HG03571 (cell line): ENCODE measurements around the gene NUP160.
"Not testable (repeated sequence)": the region's sequence is repeated elsewhere in the genome, so short reads cannot be mapped to it uniquely, and the experiment has no call there.

Experiments
- ATAC-seq: cut with Tn5 transposase; IDR thresholded peaks from one replicate; pipeline ENCODE4 v1.9.1; 2021; ENCODE audit not compliant: unreplicated experiment

NUP160 gene

DNA sequence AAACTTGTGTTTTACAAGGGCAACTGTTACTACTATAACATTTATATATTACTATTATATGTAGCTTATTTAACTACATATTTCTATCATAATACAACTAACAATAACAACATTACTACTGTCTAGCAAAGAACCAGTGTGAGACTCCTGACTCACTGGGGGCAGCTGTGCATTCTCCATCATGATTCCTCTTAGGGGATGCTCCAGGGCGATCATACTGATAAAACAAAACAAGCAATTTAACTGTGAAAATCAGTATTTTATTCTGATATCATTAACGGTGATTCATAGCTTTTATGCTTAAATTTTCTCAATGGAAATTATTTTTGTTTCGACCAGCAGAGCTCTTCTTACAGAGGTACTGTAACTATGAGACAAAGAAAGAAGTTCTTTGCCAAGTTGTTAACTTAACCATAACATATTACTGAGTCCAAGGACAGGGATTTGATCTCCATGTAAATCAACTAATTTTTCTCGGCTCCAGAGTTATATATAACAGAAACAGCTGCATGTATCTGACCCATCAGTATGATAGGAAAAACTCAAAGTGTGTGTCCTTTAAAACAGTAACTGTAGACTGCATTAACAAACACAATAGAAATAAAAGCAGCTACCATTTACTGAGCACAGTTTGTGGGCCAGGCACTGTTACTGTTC, 56.2 kb downstream of the NUP160 start:
- no peak for ATAC-seq

GRCh38 chr11:47790017-47790416, 58.1 kb downstream of the NUP160 start:
- not testable (repeated sequence) for ATAC-seq

DNA sequence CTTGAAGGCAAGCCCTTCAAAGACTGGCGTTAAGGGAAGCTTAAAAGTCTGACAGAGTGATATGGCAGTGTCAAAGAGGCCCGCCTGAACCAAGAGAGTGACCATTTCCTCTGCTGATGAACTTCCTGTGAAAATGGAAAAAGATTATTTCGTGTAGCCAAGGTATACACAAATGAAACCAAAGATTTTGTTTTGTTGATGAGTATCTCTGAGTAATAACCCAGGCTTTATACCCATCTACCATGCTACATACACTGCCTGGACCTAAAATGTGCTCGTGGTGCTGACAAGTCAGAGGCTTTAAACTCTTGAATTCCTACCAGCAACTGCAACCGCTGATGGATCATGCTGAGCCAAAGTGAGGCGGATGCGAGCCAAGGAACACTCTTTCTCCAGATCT, 60.0 kb downstream of the NUP160 start:
- no peak for ATAC-seq

DNA sequence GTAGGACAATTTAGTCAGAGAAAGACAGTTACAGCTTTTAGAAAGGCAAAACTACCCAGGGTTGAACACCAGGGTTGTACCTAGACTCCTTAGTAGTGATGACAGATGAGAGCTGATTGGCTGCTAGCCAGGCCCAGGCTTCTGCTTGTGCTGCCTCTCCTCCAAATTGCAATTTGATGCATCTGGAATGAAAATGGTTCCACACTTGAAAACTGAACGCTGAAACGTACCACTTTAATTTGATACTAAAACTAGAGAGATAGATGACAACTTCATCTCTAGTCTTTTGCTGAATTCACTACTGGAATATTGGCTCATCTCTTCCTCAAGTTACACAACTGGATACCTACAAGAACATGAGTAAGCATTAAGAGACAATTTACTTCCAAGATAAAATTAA, 61.8 kb downstream of the NUP160 start:
- ATAC-seq: no peak

DNA sequence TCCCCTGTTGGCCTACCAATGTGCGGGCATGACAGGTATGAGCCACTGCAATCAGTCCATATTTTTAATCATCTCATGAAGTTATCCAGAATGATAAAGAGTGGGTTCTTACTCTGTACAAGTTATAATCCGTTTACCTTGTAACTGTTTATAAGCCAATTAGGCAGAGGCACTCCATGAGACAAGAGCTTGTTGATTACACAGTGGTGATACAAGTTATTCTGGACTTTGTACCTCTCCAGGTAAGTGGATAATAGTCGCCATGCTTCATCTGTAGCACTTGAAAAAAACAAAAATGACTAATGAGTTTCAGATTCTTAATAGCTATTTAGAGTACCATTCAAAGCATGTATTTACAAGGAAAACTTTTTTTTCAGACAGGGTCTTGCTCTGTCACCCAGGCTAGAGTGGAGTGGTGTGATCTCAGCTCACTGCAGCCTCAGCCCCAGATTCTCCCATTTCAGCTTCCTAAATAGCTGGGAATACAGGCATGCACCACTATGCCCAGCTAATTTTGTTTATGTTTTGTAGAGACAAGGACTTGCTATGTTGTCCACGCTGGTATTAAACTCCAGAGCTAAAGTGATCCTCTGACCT, 63.3 kb downstream of the NUP160 start:
- no peak for ATAC-seq

DNA sequence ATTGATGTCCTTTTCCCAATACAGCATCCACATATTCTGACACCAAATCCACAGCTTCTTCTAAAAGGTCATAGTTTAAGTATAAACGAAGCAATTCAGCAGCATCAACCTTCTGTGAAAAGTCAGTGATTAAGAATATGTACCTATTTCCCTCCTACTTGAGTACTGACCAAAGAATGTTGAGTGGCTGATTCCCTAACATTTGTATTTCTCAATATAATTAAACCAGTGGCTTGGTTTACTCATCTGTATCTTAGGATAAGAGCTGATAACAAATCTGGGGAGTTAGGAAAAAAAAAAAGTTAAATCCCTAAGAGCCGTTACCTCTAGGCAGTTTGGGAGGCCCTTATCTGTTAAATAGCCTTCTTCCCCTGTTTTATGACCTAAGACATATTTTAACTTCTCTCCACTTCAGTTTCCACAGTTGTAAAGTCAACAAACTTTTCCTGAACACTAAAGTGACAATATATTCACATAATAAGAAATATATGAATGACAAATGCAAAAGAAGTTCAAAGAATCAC, 65.0 kb downstream of the NUP160 start:
- no peak for ATAC-seq

- ATAC-seq: no peak
These were observed 69.2 kb downstream of the NUP160 start for GRCh38 chr11:47778878-47779483.

GRCh38 chr11:47775240-47775869, 72.8 kb downstream of the NUP160 start:
- ATAC-seq: no peak

DNA sequence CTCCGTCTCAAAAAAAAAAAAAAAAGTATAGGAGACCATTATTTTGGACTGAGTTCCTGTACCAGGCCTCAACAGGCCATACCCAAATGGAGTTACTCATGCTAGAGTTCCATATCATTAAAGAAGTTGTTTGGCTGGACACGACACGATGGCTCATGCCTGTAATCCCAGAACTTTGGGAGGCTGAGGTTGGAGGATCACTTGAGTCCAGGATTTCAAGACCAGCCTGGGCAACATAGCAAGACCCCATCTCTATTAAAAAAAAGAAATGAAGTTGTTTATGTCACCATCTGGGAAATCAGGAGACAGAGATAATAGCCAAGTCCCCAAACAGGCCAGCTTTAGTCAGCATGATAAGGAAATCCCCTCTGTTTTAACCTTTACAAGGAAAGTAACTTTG, 74.3 kb downstream of the NUP160 start:
- ATAC-seq: no peak

DNA sequence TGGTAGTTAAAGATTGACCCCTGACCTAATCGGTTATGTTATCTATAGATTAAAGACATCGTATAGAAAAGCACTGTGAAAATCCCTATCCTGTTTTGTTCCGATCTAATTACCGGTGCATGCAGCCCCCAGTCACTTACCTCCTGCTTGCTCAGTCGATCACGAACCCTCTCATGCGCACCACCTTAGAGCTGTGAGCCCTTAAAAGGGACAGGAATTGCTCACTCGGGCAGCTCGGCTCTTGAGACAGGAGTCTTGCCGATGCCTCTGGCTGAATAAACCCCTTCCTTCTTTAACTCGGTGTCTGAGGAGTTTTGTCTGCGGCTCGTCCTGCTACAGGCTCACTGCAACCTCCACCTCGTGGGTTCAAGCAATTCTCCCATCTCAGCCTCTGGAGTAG, 78.6 kb downstream of the NUP160 start:
- ATAC-seq: not testable (repeated sequence)

DNA sequence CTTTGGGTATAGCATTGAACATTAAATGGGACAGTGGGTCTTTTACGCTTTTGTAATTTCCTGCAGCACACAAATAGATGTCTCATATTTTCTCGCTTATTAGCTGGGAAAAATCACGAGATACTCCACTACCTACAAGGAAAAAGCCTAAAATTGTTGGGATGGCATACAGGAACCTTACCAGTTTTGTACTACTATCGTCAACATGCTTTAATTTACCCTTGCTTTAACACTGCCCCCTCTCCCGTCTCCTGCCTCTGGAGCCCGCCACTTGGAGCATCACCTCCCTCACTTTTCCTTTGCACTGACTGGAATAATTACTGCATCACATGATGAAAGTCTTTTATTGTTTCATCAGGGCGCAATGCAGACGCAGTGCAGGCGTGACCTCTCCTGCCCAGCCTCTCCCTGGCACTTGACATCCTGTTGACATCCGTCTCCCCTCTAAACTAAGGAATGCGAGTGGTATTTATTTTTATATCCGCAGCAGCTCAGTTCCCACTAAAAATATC, 80.0 kb downstream of the NUP160 start:
- ATAC-seq: no peak

- peak; percentile 26 for ATAC-seq
These were observed 81.5 kb downstream of the NUP160 start for GRCh38 chr11:47766509-47767227.

DNA sequence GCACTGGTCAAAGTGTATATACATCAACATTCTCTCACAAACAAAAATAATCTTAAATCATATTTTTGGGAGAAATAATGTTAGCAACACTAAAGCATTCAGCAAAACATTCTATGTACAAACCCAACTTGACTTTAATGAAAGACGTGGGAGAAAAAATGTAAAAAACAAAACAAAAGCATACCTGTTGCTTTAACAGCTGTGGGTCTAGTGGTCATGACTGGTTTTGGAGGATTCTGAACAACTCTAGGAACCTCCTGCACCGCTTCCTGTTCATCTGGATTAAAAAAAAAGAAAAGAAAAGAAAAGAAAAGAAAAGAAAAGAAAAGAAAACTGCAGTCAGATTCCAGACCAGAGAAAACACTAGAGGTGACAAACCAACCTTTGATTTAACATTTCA, 83.1 kb downstream of the NUP160 start:
- no peak for ATAC-seq

DNA sequence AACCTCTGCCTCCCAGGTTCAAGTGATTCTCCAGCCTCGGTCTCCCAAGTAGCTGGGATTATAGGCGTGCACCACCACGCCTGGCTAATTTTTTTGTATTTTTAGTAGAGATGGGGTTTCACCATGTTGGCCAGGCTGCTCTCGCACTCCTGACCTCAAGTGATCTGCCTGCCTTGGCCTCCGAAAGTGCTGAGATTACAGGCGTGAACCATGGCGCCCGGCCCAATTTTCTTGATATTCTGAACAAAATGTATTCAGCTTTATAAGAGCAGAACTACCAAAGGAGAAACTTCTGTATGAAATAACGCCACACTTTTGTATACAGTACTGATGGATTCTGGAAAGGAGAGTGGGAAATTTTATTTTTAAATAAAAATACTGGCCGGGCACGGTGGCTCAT, 88.9 kb downstream of the NUP160 start:
- ATAC-seq: not testable (repeated sequence)

GRCh38 chr11:47756208-47756607, 91.9 kb downstream of the NUP160 start:
- ATAC-seq: no peak

GRCh38 chr11:47750725-47751124, 97.4 kb downstream of the NUP160 start:
- no peak for ATAC-seq

DNA sequence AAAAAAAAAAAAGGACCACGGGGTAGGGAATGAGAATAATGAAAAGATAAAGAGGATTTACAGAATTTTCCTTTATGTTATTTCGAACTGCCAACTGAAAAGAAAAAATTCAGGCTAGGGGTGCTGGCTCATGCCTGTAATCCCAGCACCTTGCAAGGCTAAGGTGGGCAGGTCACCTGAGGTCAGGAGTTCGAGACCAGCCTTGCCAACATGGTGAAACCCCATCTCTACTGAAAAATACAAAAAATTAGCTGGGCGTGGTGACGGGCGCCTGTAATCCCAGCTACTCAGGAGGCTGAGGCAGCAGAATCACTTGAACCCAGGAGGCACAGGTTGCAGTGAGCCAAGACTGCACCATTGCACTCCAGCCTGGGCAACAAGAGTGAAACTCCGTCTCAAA, 105.7 kb downstream of the NUP160 start:
- not testable (repeated sequence) for ATAC-seq

- not testable (repeated sequence) for ATAC-seq
These were observed 110.3 kb downstream of the NUP160 start for GRCh38 chr11:47737817-47738216.

GRCh38 chr11:47732271-47732670, 115.9 kb downstream of the NUP160 start:
- ATAC-seq: no peak

GRCh38 chr11:47731475-47731874, 116.7 kb downstream of the NUP160 start:
- no peak for ATAC-seq
